Peyer's patch (tissue), 4 donors: ENCODE data around the gene TMEM132C. TPM values are rescaled to one million over a fixed set of nuclear protein-coding genes. Genes with fewer than 3 reads are reported as not detected.

Experiments used
- DNase-seq, 3 donors: peaks; one replicate each; pipeline ENCODE4 v3.0.0-alpha.2; 2017 to 2019
- H3K27ac ChIP-seq, 4 donors: fragments of 200-600 bp; sonication (generic); one replicate each; pipeline ENCODE4 v1.5.1; 2016 to 2019
- H3K27me3 ChIP-seq, 2 donors: fragments of 200-600 bp; sonication (generic); one replicate each; pipeline ENCODE4 v1.5.1; 2019
- H3K36me3 ChIP-seq, 3 donors: fragments of 200-600 bp; sonication (generic); one replicate each; pipeline ENCODE4 v1.5.1; 2016 to 2019
- H3K4me1 ChIP-seq, 4 donors: fragments of 200-600 bp; sonication (generic); one replicate each; pipeline ENCODE4 v1.5.1; 2016 to 2019
- H3K4me3 ChIP-seq, 4 donors: fragments of 200-600 bp; sonication (generic); 1 replicate in 3 of 4; 2 replicates in 1 of 4; pipeline ENCODE4 v1.5.1; 2016 to 2019; ENCODE audit warnings: mild to moderate bottlenecking in 1 of 4
- H3K9me3 ChIP-seq, 4 donors: fragments of 200-600 bp; sonication (generic); one replicate each; pipeline ENCODE4 v1.5.1; 2016 to 2019; ENCODE audit warnings: mild to moderate bottlenecking in 1 of 4
- CTCF ChIP-seq, 6 experiments: fragments of 450-650 bp in 4 of 6; fragments of 200-600 bp in 2 of 6; sonication (generic) in 1 of 6; IDR thresholded peaks; one replicate each; pipeline ENCODE4 v1.5.1; 2017 to 2019; ENCODE audit warnings: antibody characterized with exemption in 6 of 6, mild to moderate bottlenecking in 3 of 6, moderate library complexity in 1 of 6
- POLR2A ChIP-seq, 2 donors: fragments of 450-650 bp; IDR thresholded peaks; one replicate each; pipeline ENCODE4 v1.5.1; 2017; ENCODE audit warnings: antibody characterized with exemption in 2 of 2, mild to moderate bottlenecking in 2 of 2, moderate library complexity in 2 of 2
- total RNA-seq, 4 donors: library from RNA; depleted of rRNA; stranded (reverse); fragments of >200 nt; gene quantifications; one replicate each; pipeline ENCODE4 v1.1.0, GENCODE V29; 2016

TMEM132C gene
- total RNA-seq, 4 donors from 2014 or later: 0.88 to 5.0 (median 2.0) TPM

- Histone ChIP-seq H3K9me3 (no peaks in the 10 kb centered on the region), H3K36me3 (no peaks in the 10 kb centered on the region), H3K4me3 (no peak overlapping the region), H3K27me3 (no peaks in the 10 kb centered on the region), H3K4me1 (no peaks in the 10 kb centered on the region), H3K27ac (no peak overlapping the region)
- TF ChIP-seq POLR2A (IDR thresholded peaks at IDR 0.05): no peak
- TF ChIP-seq CTCF (IDR thresholded peaks at IDR 0.05): no peak
- DNase-seq: no peak
Observed at GRCh38 chr12:128698301-128698972, 431.5 kb downstream of the TMEM132C start.

GRCh38 chr12:128699106-128699505, 432.1 kb downstream of the TMEM132C start:
- Histone ChIP-seq H3K9me3 (no peaks in the 10 kb centered on the region), H3K4me3 (no peak overlapping the region), H3K4me1 (no peaks in the 10 kb centered on the region), H3K27ac (no peak overlapping the region), H3K36me3 (no peaks in the 10 kb centered on the region), H3K27me3 (no peaks in the 10 kb centered on the region)
- no peak for TF ChIP-seq CTCF (IDR thresholded peaks at IDR 0.05)
- no peak for TF ChIP-seq POLR2A (IDR thresholded peaks at IDR 0.05)
- DNase-seq: no peak

- Histone ChIP-seq H3K9me3 (no peaks in the 10 kb centered on the region), H3K36me3 (no peaks in the 10 kb centered on the region), H3K4me3 (no peak overlapping the region), H3K4me1 (no peaks in the 10 kb centered on the region), H3K27me3 (no peaks in the 10 kb centered on the region), H3K27ac (no peak overlapping the region)
- TF ChIP-seq POLR2A (IDR thresholded peaks at IDR 0.05) (no peak), CTCF (IDR thresholded peaks at IDR 0.05) (peak in 3 of 6 experiments; percentile 52 to 61 (median 54))
- peak in 1 of 3 donors; percentile 53 for DNase-seq
Observed at GRCh38 chr12:128702371-128702770, 435.4 kb downstream of the TMEM132C start.

GRCh38 chr12:128705140-128705539, 438.2 kb downstream of the TMEM132C start:
- no peak overlapping the region for H3K27ac ChIP-seq
- H3K9me3 ChIP-seq: no peaks in the 10 kb centered on the region
- DNase-seq: no peak
- TF ChIP-seq POLR2A (IDR thresholded peaks at IDR 0.05) (no peak), CTCF (IDR thresholded peaks at IDR 0.05) (no peak)
- no peaks in the 10 kb centered on the region for H3K27me3 ChIP-seq
- H3K4me3 ChIP-seq: no peak overlapping the region
- no peaks in the 10 kb centered on the region for H3K36me3 ChIP-seq
- no peaks in the 10 kb centered on the region for H3K4me1 ChIP-seq

GRCh38 chr12:128707488-128707887, 440.5 kb downstream of the TMEM132C start:
- H3K27ac ChIP-seq: no peak overlapping the region
- H3K27me3 ChIP-seq: no peaks in the 10 kb centered on the region
- H3K4me1 ChIP-seq: no peaks in the 10 kb centered on the region
- no peaks in the 10 kb centered on the region for H3K36me3 ChIP-seq
- no peak for DNase-seq
- no peaks in the 10 kb centered on the region for H3K9me3 ChIP-seq
- H3K4me3 ChIP-seq: no peak overlapping the region
- TF ChIP-seq POLR2A (IDR thresholded peaks at IDR 0.05): no peak
- TF ChIP-seq CTCF (IDR thresholded peaks at IDR 0.05): no peak
